Astrocyte of the spinal cord (primary cell): ENCODE results near the gene BCAS3.

Source experiments
- DNase-seq: peaks from one replicate; pipeline ENCODE4 v3.0.0; 2011; ENCODE audit warnings: low read depth, low spot score
- H3K4me3 ChIP-seq: 2 replicates; pipeline ENCODE4 v1.5.1; 2011; ENCODE audit warnings: low read depth, mild to moderate bottlenecking, low read length, moderate library complexity
- CTCF ChIP-seq: IDR thresholded peaks from 2 replicates; pipeline ENCODE4 v1.5.1; 2012; ENCODE audit warnings: low read depth, mild to moderate bottlenecking, low read length, inconsistent platforms
- in situ Hi-C: cut with HindIII; loops from 2 replicates; pipeline ENCODE4 v1.10.0; 2017; ENCODE audit warnings: low sequenced_read_pairs

The BCAS3 gene

GRCh38 chr17:61371606-61372005 is 694.0 kb downstream of the BCAS3 start:
- in situ Hi-C loops, result no loop called here
- no peak for TF ChIP-seq CTCF
- DNase-seq, result no peak

GRCh38 chr17:61372436-61372835 is 694.8 kb downstream of the BCAS3 start:
- no peak overlapping the region for H3K4me3 ChIP-seq
- in situ Hi-C loops, result no loop called here
- no peak for TF ChIP-seq CTCF
- no peak for DNase-seq

More at GRCh38 chr17:61371606-61372005, 694.0 kb downstream of the BCAS3 start:
- H3K4me3 ChIP-seq, result no peak overlapping the region

- DNase-seq, result no peak
- in situ Hi-C loops, result no loop called here
- no peak overlapping the region for H3K4me3 ChIP-seq
- TF ChIP-seq CTCF, result no peak
These were observed 699.5 kb downstream of the BCAS3 start for GRCh38 chr17:61376931-61377838.

GRCh38 chr17:61378658-61379456 is 701.2 kb downstream of the BCAS3 start:
- DNase-seq, result no peak
- no peak for TF ChIP-seq CTCF
- no peak overlapping the region for H3K4me3 ChIP-seq
- in situ Hi-C loops, result no loop called here

- in situ Hi-C loops, result no loop called here
- DNase-seq, result no peak
- no peak for TF ChIP-seq CTCF
- H3K4me3 ChIP-seq, result no peak overlapping the region
These were observed 702.0 kb downstream of the BCAS3 start for GRCh38 chr17:61379457-61380216.

- TF ChIP-seq CTCF, result no peak
- in situ Hi-C loops, result no loop called here
- no peak for DNase-seq
- no peak overlapping the region for H3K4me3 ChIP-seq
These were observed 702.7 kb downstream of the BCAS3 start for GRCh38 chr17:61380217-61380835.
